Hematopoietic multipotent progenitor cell treated with erythropoietin and hydrocortisone succinate and interleukin-3 and kit ligand, for 8 days (in vitro differentiated cells): ENCODE data around the gene CADPS.
"Not testable (repeated sequence)": the region's sequence is repeated elsewhere in the genome, so short reads cannot be mapped to it uniquely, and the experiment has no call there.

Source experiments
- DNase-seq: peaks from one replicate; pipeline ENCODE4 v3.0.0-alpha.2; 2015

CADPS gene

GRCh38 chr3:62585861-62586260, 289.4 kb downstream of the CADPS start:
- DNase-seq: no peak

GRCh38 chr3:62584636-62585035, 290.6 kb downstream of the CADPS start:
- no peak for DNase-seq

GRCh38 chr3:62582495-62583172, 292.6 kb downstream of the CADPS start:
- no peak for DNase-seq

GRCh38 chr3:62580485-62580884, 294.7 kb downstream of the CADPS start:
- DNase-seq: not testable (repeated sequence)

GRCh38 chr3:62577153-62577552, 298.1 kb downstream of the CADPS start:
- DNase-seq: no peak

- no peak for DNase-seq
Observed at GRCh38 chr3:62574266-62574898, 300.8 kb downstream of the CADPS start.

- no peak for DNase-seq
Observed at GRCh38 chr3:62571916-62572315, 303.3 kb downstream of the CADPS start.

- DNase-seq: no peak
Observed at GRCh38 chr3:62570888-62571287, 304.3 kb downstream of the CADPS start.

- DNase-seq: no peak
Observed at GRCh38 chr3:62569609-62570008, 305.6 kb downstream of the CADPS start.

GRCh38 chr3:62567097-62568021, 307.9 kb downstream of the CADPS start:
- no peak for DNase-seq

GRCh38 chr3:62566022-62566557, 309.1 kb downstream of the CADPS start:
- DNase-seq: no peak

GRCh38 chr3:62562596-62562995, 312.6 kb downstream of the CADPS start:
- DNase-seq: no peak

- no peak for DNase-seq
Observed at GRCh38 chr3:62562017-62562416, 313.2 kb downstream of the CADPS start.

GRCh38 chr3:62559831-62560445, 315.3 kb downstream of the CADPS start:
- DNase-seq: no peak

GRCh38 chr3:62558549-62559112, 316.6 kb downstream of the CADPS start:
- peak; percentile 5 for DNase-seq

GRCh38 chr3:62557983-62558382, 317.2 kb downstream of the CADPS start:
- no peak for DNase-seq

GRCh38 chr3:62557450-62557849, 317.8 kb downstream of the CADPS start:
- DNase-seq: no peak

GRCh38 chr3:62556121-62556815, 318.9 kb downstream of the CADPS start:
- no peak for DNase-seq

- DNase-seq: no peak
Observed at GRCh38 chr3:62554264-62554799, 320.9 kb downstream of the CADPS start.

- no peak for DNase-seq
Observed at GRCh38 chr3:62553811-62554210, 321.4 kb downstream of the CADPS start.

- DNase-seq: no peak
Observed at GRCh38 chr3:62551556-62551955, 323.7 kb downstream of the CADPS start.

GRCh38 chr3:62550439-62550838, 324.8 kb downstream of the CADPS start:
- no peak for DNase-seq
